SK-N-MC (cell line): ENCODE measurements around the gene CHRND.

Experiments
- EZH2 ChIP-seq: fragments of 200-600 bp; sonication (generic); IDR thresholded peaks from one replicate; pipeline ENCODE4 v1.6.1; 2017; ENCODE audit warnings: antibody characterized with exemption
- FOXP2 ChIP-seq: optimal IDR thresholded peaks from 2 replicates; pipeline ENCODE3; 2011; ENCODE audit warnings: mild to moderate bottlenecking, moderate library complexity; ENCODE audit not compliant: insufficient read depth; ENCODE audit errors: extremely low read length, control extremely low read depth
- POLR2AphosphoS5 ChIP-seq: IDR thresholded peaks from 2 replicates; pipeline ENCODE4 v1.6.1; 2012; ENCODE audit warnings: mild to moderate bottlenecking, low read depth, low read length, borderline replicate concordance

GRCh38 chr2:232513353-232513752 is 12.6 kb upstream of the CHRND start:
- TF ChIP-seq EZH2 (no peak), POLR2AphosphoS5 (no peak), FOXP2 (no peak)
